GM18873 (cell line): ENCODE measurements around the gene USP34.
"Not testable (repeated sequence)": the region's sequence is repeated elsewhere in the genome, so short reads cannot be mapped to it uniquely, and the experiment has no call there.

Experiments
- ATAC-seq: cut with Tn5 transposase; IDR thresholded peaks from one replicate; pipeline ENCODE4 v1.9.1; 2021; ENCODE audit warnings: mild to moderate bottlenecking, moderate library complexity, moderate number of reproducible peaks; ENCODE audit not compliant: unreplicated experiment, low FRiP score

The USP34 gene

DNA sequence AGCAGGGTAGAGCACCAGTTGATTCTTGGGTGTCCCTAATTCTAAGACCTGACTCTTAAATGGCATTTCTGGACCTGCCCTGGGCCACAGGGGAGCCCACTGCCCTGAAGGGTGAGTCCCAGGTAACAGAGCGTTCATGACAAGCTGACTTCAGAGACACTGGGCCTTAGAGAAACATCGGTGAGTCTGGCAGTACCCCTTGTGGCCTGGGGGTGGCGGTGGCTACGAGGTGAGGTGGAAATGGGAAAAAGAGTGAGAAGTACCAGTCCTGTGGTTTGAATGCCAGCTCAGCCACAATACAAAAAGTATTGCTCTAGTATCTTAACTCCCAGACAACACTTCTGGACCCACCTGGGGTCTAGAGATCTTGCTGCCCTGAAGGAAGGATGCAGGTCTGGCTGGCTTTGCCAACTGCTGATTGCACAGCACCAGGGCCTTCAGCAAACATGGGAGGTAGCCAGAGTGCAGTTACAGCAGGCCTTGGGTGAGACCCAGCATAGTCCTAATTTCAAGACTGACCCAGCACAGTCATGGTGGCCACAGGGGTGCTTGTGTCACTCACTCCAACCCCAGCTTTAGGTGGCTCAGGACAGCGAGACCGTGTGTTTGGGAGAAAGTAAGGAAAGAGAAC, 44.5 kb downstream of the USP34 start:
- peak; percentile 66 for ATAC-seq

DNA sequence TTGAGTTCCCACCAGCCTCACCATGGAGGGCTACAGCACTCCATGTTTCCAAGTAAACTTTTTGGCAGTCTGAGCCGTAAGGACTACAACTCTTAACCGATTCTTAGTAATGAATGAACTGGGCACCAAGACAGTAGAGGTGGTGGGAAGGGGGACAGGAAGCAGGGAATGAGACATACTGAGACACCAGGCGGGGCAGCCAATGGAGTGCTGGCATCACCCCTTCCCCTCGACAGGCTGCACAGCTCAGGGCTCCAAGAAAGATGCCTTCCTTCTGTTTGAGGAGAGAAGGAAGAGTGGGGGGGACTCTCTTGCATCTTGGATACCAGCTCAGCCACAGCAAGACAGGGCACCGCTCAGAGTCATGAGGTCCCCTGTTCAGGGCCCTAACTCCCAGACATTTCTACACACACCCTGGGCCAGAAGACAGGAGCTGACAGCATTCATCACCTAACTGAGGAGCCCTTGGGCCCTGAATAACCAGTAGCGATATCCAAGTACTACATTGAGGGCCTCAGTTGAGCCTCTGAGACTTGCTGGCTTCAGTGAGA, 45.2 kb downstream of the USP34 start:
- peak; percentile 22 for ATAC-seq

GRCh38 chr2:61423714-61424113, 47.2 kb downstream of the USP34 start:
- ATAC-seq = no peak

- ATAC-seq = no peak
Observed at GRCh38 chr2:61421611-61422010, 49.3 kb downstream of the USP34 start.

- ATAC-seq = no peak
Observed at GRCh38 chr2:61420991-61421544, 49.8 kb downstream of the USP34 start.

- ATAC-seq = no peak
Observed at GRCh38 chr2:61419570-61419969, 51.3 kb downstream of the USP34 start.

GRCh38 chr2:61419129-61419528, 51.8 kb downstream of the USP34 start:
- ATAC-seq = no peak

DNA sequence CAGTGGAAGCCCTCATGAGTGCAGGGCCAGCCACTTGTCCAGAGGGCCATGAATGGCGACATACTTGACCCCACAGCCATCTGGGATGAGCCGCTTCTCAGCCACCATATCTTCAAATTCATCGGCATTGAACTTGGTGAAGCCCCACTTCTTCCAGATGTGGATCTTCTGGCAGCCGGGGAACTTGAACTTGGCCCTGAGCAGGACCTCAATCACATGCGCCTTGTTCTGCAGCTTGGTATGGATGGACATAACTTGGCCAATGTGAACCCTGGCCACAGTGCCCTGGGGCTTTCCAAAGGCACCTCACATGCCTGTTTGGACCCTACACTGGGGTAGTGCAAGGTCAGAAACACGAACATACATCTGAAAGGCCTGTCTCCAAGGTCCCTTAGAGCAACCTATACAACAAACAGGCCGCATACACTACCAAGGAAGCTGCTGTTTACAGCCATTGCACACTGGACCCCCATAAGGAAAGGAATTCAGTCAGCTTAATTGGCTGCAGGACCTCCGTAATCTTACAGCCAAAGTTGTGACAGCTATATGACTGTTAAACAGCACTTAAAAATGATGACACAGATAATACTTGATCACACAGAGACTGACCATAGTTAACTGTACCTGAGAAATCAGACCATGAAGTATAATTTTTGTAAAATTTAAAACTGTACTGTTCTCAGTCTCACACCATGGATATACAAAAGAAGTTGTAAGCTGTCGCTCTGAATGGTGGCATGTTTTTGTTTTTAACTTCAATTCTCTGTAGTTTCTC, 53.8 kb downstream of the USP34 start:
- ATAC-seq = no peak

- ATAC-seq = no peak
Observed at GRCh38 chr2:61415265-61415664, 55.6 kb downstream of the USP34 start.

- no peak for ATAC-seq
Observed at GRCh38 chr2:61414674-61415073, 56.2 kb downstream of the USP34 start.

GRCh38 chr2:61411109-61411508, 59.8 kb downstream of the USP34 start:
- ATAC-seq = no peak

GRCh38 chr2:61410185-61410584, 60.7 kb downstream of the USP34 start:
- no peak for ATAC-seq

GRCh38 chr2:61405813-61406212, 65.1 kb downstream of the USP34 start:
- no peak for ATAC-seq

- ATAC-seq = no peak
Observed at GRCh38 chr2:61404438-61404837, 66.4 kb downstream of the USP34 start.

- ATAC-seq = no peak
Observed at GRCh38 chr2:61398413-61398812, 72.5 kb downstream of the USP34 start.

DNA sequence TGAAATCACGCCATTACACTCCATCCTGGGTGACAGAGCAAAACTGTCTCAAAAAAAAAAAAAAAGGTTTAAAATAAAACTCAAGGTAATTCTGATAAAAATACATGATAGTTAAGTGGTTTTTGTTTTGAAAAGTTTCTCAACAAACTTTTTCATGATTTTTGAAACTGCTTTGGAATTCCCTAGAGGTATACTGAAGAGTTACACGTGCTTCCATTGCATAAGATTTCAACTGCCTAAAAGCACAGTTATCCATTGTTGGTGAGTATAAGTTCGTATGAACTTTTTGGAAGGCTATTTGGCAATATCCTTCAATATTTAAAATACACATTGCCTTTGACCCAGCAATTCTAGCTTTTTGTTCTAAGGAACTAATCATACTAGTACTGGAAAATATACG, 74.9 kb downstream of the USP34 start:
- ATAC-seq = no peak

DNA sequence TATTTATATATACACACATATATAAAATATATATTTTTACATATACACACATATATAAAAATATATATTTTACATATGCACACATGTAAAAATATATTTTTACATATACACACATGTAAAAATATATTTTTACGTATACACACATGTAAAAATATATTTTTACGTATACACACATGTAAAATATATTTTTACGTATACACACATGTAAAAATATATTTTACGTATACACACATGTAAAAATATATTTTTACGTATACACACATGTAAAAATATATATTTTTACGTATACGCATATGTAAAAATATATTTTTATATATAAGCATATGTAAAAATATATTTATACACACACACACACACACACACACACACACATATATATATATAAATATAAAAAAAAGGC, 83.3 kb downstream of the USP34 start:
- not testable (repeated sequence) for ATAC-seq

DNA sequence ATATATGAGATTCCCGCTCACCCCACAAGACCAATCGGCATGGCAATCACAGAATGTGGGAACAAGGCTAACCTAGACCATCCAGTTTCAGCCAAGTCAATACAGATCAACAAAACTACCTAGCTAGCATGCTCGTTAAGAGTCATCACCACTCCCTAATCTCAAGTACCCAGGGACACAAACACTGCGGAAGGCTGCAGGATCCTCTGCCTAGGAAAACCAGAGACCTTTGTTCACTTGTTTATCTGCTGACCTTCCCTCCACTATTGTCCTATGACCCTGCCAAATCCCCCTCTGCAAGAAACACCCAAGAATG, 90.0 kb downstream of the USP34 start:
- ATAC-seq = not testable (repeated sequence)

GRCh38 chr2:61380056-61380881, 90.6 kb downstream of the USP34 start:
- ATAC-seq = no peak

DNA sequence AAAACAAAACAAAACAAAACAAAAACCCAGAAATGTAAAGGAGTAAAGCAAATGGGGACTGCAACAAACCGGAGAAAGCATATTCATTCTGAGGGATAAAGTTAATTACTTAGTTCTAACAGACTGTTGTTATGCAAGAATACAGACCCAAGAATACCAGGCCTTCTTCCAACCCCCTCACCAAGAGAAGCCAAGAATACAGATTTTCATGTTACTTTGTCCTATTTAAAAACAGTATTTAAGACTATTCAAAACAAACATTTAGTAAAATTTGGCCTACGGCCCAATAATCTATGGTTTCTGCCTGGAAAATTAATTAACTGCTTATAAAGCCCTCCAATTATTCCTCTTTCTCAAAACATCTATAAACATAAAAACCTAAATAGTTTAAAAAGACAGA, 91.4 kb downstream of the USP34 start:
- ATAC-seq = no peak

DNA sequence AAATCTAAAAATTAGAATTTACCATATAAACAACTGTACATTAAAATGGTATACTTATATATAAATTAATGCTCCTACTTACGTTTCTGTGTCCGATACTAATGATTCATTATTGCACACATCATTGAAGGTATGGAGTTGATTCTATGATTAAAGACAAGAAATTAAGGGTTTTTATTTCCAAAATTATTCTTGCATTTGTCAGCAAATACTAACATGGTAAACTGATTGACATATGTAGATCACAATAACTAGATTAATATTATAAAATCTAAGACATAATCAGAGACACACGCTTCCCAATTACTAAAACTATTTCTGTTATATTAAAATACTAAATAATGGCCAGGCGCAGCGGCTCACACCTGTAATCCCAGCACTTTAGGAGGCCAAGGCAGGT, 92.6 kb downstream of the USP34 start:
- ATAC-seq = no peak
